Stimulated activated CD8-positive, alpha-beta memory T cell treated with anti-CD3 and anti-CD28 coated beads, Interleukin-4, amount 100 ng/mL, for 4 hours (primary cell): ENCODE measurements around the gene ENPP7.
A peak's percentile ranks its signal among the peaks of the same experiment; 100 is the strongest.

Experiments used
- DNase-seq, 2 donors: peaks; one replicate each; pipeline ENCODE4 v3.0.0-alpha.2; 2020; ENCODE audit warnings: low read depth in 2 of 2, low spot score in 1 of 2

Gene ENPP7

GRCh38 chr17:79702550-79703236, 28.1 kb upstream of the ENPP7 start:
- DNase-seq = no peak

DNA sequence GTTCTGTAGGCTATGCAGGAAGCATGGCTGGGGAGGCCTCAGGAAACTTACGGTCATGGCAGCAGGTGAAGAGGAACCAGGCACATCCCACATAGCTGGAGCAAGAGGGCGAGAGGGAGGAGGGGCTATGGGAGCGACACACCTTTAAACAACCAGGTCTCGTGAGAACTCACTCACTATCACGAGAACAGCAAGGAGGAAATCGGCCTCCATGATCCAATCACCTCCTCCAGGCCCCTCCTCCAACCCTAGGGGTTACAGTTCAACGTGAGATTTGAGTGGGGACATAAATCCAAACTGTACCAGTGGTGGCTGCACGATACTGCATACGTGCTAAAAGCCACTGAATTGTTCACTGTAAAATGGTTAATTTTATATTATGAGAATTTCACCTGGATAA, 26.1 kb upstream of the ENPP7 start:
- no peak for DNase-seq

- no peak for DNase-seq
Observed at GRCh38 chr17:79705674-79706073, 25.1 kb upstream of the ENPP7 start.

GRCh38 chr17:79706931-79707850, 23.6 kb upstream of the ENPP7 start:
- no peak for DNase-seq

GRCh38 chr17:79707931-79708891, 22.5 kb upstream of the ENPP7 start:
- DNase-seq = peak; percentile 11 to 32

- DNase-seq = no peak
Observed at GRCh38 chr17:79711715-79712305, 18.9 kb upstream of the ENPP7 start.

- no peak for DNase-seq
Observed at GRCh38 chr17:79713391-79713790, 17.4 kb upstream of the ENPP7 start.

DNA sequence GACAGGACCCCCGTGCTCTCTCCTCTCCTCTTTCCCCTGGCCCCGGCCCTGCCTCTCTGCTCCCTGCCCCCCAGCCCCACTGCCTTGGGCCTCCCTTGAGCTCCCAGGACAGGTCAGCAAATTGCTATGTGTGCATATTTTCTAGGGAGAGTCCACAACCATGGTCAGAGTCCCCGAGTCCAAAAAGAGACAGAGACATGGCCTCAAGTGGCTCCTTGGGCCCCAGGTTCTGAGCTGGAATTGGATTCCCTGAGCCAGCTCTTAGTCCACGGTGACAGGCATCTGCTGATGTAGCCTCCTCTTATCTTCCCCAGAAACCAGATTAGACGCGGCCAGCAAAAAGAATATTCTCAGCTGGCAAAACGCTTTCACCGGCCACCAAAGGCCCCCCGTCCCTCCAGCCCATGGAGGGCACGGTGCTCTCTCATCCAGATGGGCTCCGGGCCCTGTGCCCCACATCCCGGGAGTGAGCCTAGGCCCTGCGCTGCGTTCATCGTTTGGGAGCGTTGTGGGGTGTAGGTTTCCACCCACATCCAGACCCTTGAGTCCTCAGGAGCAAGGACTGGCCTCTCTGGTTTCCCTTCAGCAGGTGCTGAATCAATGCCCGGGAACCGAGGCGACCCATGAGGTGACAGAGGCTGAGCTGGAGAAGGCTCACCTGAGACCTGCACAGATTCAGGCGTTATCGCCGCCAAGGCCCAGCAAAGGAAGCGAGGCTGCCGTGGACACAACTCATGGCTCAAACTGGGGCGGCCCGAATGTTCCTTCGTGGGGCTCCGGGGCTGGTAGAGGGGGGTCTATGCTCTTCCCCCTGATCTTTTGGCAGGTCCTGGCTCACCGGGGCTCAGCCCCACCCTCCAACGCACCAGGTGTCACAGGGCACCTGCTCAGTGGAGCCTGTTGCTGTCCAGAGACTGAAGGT, 16.3 kb upstream of the ENPP7 start:
- DNase-seq = no peak

GRCh38 chr17:79715098-79715942, 15.4 kb upstream of the ENPP7 start:
- DNase-seq = no peak

GRCh38 chr17:79715943-79716797, 14.6 kb upstream of the ENPP7 start:
- DNase-seq = no peak

GRCh38 chr17:79720705-79721292, 9.9 kb upstream of the ENPP7 start:
- no peak for DNase-seq

GRCh38 chr17:79721993-79722671, 8.6 kb upstream of the ENPP7 start:
- no peak for DNase-seq

DNA sequence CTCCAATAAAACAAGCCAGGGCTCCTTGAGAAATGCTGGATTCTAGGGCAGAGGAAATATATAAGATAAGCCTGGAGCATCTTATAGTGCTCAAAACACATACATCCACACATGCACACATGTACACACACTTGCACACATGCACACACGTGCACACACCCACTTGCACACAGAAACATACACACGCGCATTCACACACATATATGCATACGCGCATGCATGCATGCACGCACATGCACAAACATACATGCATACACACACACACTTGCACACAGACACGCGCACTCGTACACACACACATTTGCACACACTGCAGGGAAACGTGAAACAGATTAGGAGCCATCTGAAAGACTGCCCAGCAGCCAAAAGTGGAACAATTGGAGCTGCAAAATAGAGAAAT, 8.0 kb upstream of the ENPP7 start:
- DNase-seq = no peak

DNA sequence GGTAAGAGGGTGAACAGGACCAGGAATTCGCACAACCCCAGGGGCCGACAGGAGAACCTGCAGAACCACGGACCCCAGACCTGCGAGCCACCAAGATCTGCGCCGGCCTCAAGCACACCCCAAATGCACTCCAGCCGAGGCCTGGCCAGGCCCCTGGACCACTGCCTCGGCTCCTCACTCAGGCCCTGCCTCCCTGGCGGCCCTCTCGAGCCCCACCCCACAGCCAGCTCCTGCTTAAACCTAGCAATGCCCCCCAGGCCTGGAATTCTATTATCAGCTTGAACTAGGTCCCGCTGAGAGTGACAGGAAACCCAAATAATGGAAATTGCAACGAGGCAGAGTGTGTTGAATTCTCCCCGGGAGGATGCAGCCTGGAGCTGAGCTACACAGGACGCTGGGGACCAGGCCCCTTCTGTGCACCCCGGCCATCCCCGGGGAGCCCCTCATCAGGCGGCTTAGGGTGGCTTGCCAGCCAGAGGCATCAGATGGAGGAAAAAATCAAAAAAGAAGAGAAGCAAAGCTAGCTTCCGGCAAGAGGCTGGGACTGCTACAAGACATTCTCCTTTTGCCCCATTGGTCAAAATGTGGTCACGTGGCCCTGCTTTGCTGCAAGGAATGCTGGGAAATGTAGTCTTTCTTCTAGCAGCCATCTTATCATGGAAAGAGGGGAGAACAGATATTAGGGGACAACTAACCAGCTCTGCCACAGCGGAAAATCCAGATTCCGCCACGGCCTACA, 2.4 kb upstream of the ENPP7 start:
- peak; percentile 50 to 61 for DNase-seq

DNA sequence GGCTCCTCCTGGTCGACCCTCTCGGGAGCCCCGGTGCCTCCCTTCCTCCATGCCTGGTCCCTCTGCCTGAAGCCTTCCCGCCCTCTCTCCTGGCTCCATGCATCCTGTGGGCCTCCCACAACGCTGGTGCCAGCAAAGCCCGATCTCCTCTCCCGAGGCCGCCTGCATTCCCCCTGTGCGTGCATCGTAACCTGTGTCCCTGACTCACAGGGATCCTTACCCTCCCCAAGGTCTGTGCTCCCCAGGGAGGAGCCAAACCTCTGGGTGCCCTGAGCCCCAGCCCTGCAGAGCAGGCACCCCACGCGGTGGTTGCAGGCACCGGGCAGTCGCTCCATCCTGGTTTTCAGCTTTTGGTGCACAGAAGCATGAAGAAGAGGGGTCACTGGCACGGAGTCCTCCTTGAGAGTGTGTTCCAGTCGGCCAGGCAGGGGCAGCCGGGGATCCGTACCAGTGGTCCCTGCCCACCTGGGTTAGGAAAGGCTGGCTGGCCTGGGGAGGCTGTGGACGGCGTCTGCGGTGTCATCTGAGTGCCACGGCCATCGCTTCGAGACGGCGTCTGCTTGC, 1.8 kb upstream of the ENPP7 start:
- no peak for DNase-seq

GRCh38 chr17:79729761-79730160, 982 bp upstream of the ENPP7 start:
- no peak for DNase-seq
